ENCODE measurements around the gene SETBP1.

Gene SETBP1

DNA sequence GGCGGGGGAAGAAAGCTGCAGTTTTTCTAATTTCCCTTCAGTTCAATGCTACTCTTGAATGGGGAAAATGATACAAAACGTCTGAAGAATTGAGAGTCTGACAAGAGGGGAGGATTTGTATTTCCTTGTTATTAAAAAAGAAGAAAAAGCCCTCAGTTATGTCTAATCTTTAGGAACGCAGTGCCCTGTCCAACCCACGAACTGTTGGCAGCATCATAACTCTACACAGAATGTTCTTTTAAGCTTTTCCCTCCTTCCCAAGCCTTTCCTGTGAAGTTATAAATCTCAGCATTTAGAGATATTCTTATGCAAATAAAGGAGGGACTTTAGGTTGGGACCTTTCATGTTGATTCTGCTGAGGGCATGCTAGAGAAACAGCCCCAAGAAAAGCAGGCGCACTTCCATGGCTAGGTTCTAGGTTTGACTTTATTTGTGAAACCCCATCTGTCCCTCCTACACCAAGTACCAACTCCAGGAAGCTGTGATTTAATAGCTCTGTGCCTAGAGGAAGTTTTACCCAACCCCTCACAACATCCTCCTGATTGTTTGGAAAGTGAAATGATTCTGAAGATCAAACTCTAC is 288.6 kb downstream of the SETBP1 start:
- no peak overlapping the region for H2BK5ac ChIP-seq (ENCODE audit: low read depth, low read length, poor library complexity)
- no peak overlapping the region for H3K9ac ChIP-seq (ENCODE audit: low read length)
- H3K4me2 ChIP-seq (ENCODE audit: low read length), result no peak overlapping the region
- H3K4ac ChIP-seq (ENCODE audit: low read depth, low read length), result no peak overlapping the region
- no peak overlapping the region for H3K18ac ChIP-seq (ENCODE audit: low read length)
- H2AK5ac ChIP-seq (ENCODE audit: low read length), result no peak overlapping the region
- H3K23ac ChIP-seq (ENCODE audit: low read length), result no peak overlapping the region
- DNase-seq, result no peak
- H2BK120ac ChIP-seq (ENCODE audit: insufficient read depth, low read length, poor library complexity), result no peak overlapping the region
- no peaks in the 10 kb centered on the region for H3K4me1 ChIP-seq (ENCODE audit: control insufficient read depth in 1 of 2, insufficient read depth in 2 of 2, low read length in 2 of 2)
- no peak overlapping the region for H4K8ac ChIP-seq (ENCODE audit: low read depth, low read length)
- H4K12ac ChIP-seq (ENCODE audit: low read depth, low read length), result no peak overlapping the region
- H3K9me3 ChIP-seq (ENCODE audit: insufficient read depth, low read depth, low read length), result no peaks in the 10 kb centered on the region
- H2BK12ac ChIP-seq (ENCODE audit: low read length), result no peak overlapping the region
- H3K4me3 ChIP-seq (ENCODE audit: low read depth, low read length), result no peak overlapping the region
- no peaks in the 10 kb centered on the region for H3K79me1 ChIP-seq (ENCODE audit: low read length)
- no peaks in the 10 kb centered on the region for H3K79me2 ChIP-seq (ENCODE audit: control insufficient read depth, insufficient read depth, low read length, poor library complexity)
- H4K91ac ChIP-seq (ENCODE audit: low read depth, low read length), result no peak overlapping the region
- WGBS (ENCODE audit: extremely low coverage, insufficient coverage, insufficient read length), result no CpG with 5 or more reads among the region's 5 CpGs
- H3K27ac ChIP-seq (ENCODE audit: low read depth, low read length), result no peak overlapping the region
- H2AFZ ChIP-seq (ENCODE audit: insufficient read depth, low read length, poor library complexity), result no peak overlapping the region
- no peaks in the 10 kb centered on the region for H3K27me3 ChIP-seq (ENCODE audit: insufficient read depth, low read length)
- no peaks in the 10 kb centered on the region for H3K36me3 ChIP-seq (ENCODE audit: control insufficient read depth in 1 of 2, insufficient read depth in 2 of 2, low read length in 2 of 2)
- H3K14ac ChIP-seq (ENCODE audit: low read length), result no peak overlapping the region

DNA sequence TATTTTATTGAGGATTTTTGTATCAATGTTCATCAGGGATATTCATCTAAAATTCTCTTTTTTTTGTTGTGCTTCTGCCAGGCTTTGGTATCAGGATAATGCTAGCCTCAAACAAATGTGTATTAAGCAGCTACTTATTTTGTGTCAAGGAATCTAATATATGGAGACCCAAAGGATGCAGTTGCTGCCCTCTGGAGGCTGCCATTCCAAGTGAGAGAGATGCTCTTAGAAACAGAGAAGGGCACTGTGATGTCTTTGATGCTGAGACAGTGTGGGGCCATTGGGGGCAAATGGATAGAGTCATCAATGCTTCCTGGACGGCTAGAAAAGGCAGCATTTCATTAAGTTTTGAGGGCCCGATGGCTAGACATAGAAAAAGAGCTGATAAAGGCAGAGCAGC is 292.6 kb downstream of the SETBP1 start:
- Histone ChIP-seq H3K4me1 (ENCODE audit: control insufficient read depth in 1 of 2, insufficient read depth in 2 of 2, low read length in 2 of 2) (no peaks in the 10 kb centered on the region), H2BK12ac (ENCODE audit: low read length) (no peak overlapping the region), H3K79me2 (ENCODE audit: control insufficient read depth, insufficient read depth, low read length, poor library complexity) (no peaks in the 10 kb centered on the region), H3K14ac (ENCODE audit: low read length) (no peak overlapping the region), H3K9me3 (ENCODE audit: insufficient read depth, low read depth, low read length) (no peaks in the 10 kb centered on the region), H2AK5ac (ENCODE audit: low read length) (no peak overlapping the region), H3K9ac (ENCODE audit: low read length) (no peak overlapping the region), H3K27me3 (ENCODE audit: insufficient read depth, low read length) (no peaks in the 10 kb centered on the region), H3K27ac (ENCODE audit: low read depth, low read length) (no peak overlapping the region), H4K91ac (ENCODE audit: low read depth, low read length) (no peak overlapping the region), H4K8ac (ENCODE audit: low read depth, low read length) (no peak overlapping the region), H3K4ac (ENCODE audit: low read depth, low read length) (no peak overlapping the region), H3K4me2 (ENCODE audit: low read length) (no peak overlapping the region), H2BK120ac (ENCODE audit: insufficient read depth, low read length, poor library complexity) (no peak overlapping the region), H3K4me3 (ENCODE audit: low read depth, low read length) (no peak overlapping the region), H3K18ac (ENCODE audit: low read length) (no peak overlapping the region), H2BK5ac (ENCODE audit: low read depth, low read length, poor library complexity) (no peak overlapping the region), H3K36me3 (ENCODE audit: control insufficient read depth in 1 of 2, insufficient read depth in 2 of 2, low read length in 2 of 2) (no peaks in the 10 kb centered on the region), H2AFZ (ENCODE audit: insufficient read depth, low read length, poor library complexity) (no peak overlapping the region), H3K79me1 (ENCODE audit: low read length) (no peaks in the 10 kb centered on the region), H3K23ac (ENCODE audit: low read length) (no peak overlapping the region), H4K12ac (ENCODE audit: low read depth, low read length) (no peak overlapping the region)
- no CpG with 5 or more reads among the region's 2 CpGs for WGBS (ENCODE audit: extremely low coverage, insufficient coverage, insufficient read length)
- DNase-seq, result peak in 1 of 2 donors; percentile 32

DNA sequence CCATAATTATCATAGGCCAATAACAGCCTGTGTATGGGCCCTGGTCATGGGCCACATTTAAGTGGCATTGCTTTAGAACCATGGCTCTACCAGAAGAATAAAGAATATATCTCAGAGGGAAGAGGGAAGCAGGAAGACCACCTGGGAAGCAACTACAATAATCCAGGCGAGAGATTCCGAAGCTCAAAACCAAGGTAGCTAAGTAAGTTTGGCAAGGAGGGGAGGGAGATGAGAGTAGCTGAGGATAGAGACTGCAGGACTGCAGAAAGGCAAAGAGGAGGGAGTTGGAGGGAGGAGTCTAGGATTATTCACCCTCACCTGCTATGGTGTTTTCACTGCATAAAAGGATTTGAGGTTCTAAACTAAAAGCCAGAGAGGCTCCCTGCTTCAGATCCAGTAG is 293.5 kb downstream of the SETBP1 start:
- Histone ChIP-seq H3K79me2 (ENCODE audit: control insufficient read depth, insufficient read depth, low read length, poor library complexity) (no peaks in the 10 kb centered on the region), H3K9me3 (ENCODE audit: insufficient read depth, low read depth, low read length) (no peaks in the 10 kb centered on the region), H3K27me3 (ENCODE audit: insufficient read depth, low read length) (no peaks in the 10 kb centered on the region), H3K79me1 (ENCODE audit: low read length) (no peaks in the 10 kb centered on the region), H3K4me2 (ENCODE audit: low read length) (no peak overlapping the region), H3K4ac (ENCODE audit: low read depth, low read length) (no peak overlapping the region), H3K27ac (ENCODE audit: low read depth, low read length) (no peak overlapping the region), H4K8ac (ENCODE audit: low read depth, low read length) (no peak overlapping the region), H4K91ac (ENCODE audit: low read depth, low read length) (no peak overlapping the region), H3K9ac (ENCODE audit: low read length) (no peak overlapping the region), H3K36me3 (ENCODE audit: control insufficient read depth in 1 of 2, insufficient read depth in 2 of 2, low read length in 2 of 2) (no peaks in the 10 kb centered on the region), H3K14ac (ENCODE audit: low read length) (no peak overlapping the region), H3K4me1 (ENCODE audit: control insufficient read depth in 1 of 2, insufficient read depth in 2 of 2, low read length in 2 of 2) (no peaks in the 10 kb centered on the region), H2AK5ac (ENCODE audit: low read length) (no peak overlapping the region), H3K18ac (ENCODE audit: low read length) (no peak overlapping the region), H2BK5ac (ENCODE audit: low read depth, low read length, poor library complexity) (no peak overlapping the region), H2BK120ac (ENCODE audit: insufficient read depth, low read length, poor library complexity) (no peak overlapping the region), H3K4me3 (ENCODE audit: low read depth, low read length) (no peak overlapping the region), H2BK12ac (ENCODE audit: low read length) (no peak overlapping the region), H3K23ac (ENCODE audit: low read length) (no peak overlapping the region), H2AFZ (ENCODE audit: insufficient read depth, low read length, poor library complexity) (no peak overlapping the region), H4K12ac (ENCODE audit: low read depth, low read length) (no peak overlapping the region)
- DNase-seq, result no peak
- whole genome bisulfite sequencing (ENCODE audit: extremely low coverage, insufficient coverage, insufficient read length), result no CpG with 5 or more reads among the region's 2 CpGs

DNA sequence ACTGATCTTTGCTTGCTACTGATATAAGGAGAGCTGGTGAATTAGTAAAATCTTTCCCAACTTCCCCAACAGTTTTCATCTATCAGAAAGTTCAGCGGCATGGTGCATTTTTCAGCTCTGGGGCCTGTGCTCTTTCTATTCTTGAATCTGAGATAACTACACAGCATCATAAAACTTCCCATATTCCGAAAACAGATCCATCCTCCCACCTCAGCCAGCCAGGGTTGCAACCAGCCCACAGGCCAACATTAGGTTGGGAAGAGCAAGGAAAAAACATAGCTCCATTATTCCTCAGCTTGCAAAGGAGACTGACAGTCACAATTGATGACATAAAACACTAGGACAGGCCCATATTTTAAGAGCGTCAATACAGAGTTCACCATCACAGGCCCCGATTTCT is 297.2 kb downstream of the SETBP1 start:
- Histone ChIP-seq H3K4me2 (ENCODE audit: low read length) (no peak overlapping the region), H2AFZ (ENCODE audit: insufficient read depth, low read length, poor library complexity) (no peak overlapping the region), H3K14ac (ENCODE audit: low read length) (no peak overlapping the region), H3K9me3 (ENCODE audit: insufficient read depth, low read depth, low read length) (no peaks in the 10 kb centered on the region), H3K18ac (ENCODE audit: low read length) (no peak overlapping the region), H4K8ac (ENCODE audit: low read depth, low read length) (no peak overlapping the region), H3K4me3 (ENCODE audit: low read depth, low read length) (no peak overlapping the region), H3K79me1 (ENCODE audit: low read length) (no peaks in the 10 kb centered on the region), H2BK12ac (ENCODE audit: low read length) (no peak overlapping the region), H4K91ac (ENCODE audit: low read depth, low read length) (no peak overlapping the region), H3K4ac (ENCODE audit: low read depth, low read length) (no peak overlapping the region), H3K23ac (ENCODE audit: low read length) (no peak overlapping the region), H3K27me3 (ENCODE audit: insufficient read depth, low read length) (no peaks in the 10 kb centered on the region), H2BK5ac (ENCODE audit: low read depth, low read length, poor library complexity) (no peak overlapping the region), H3K9ac (ENCODE audit: low read length) (no peak overlapping the region), H3K79me2 (ENCODE audit: control insufficient read depth, insufficient read depth, low read length, poor library complexity) (no peaks in the 10 kb centered on the region), H3K4me1 (ENCODE audit: control insufficient read depth in 1 of 2, insufficient read depth in 2 of 2, low read length in 2 of 2) (no peaks in the 10 kb centered on the region), H2BK120ac (ENCODE audit: insufficient read depth, low read length, poor library complexity) (no peak overlapping the region), H4K12ac (ENCODE audit: low read depth, low read length) (no peak overlapping the region), H3K27ac (ENCODE audit: low read depth, low read length) (no peak overlapping the region), H3K36me3 (ENCODE audit: control insufficient read depth in 1 of 2, insufficient read depth in 2 of 2, low read length in 2 of 2) (no peaks in the 10 kb centered on the region), H2AK5ac (ENCODE audit: low read length) (no peak overlapping the region)
- DNase-seq, result no peak
- no CpG with 5 or more reads among the region's 4 CpGs for WGBS (ENCODE audit: extremely low coverage, insufficient coverage, insufficient read length)
